AML-193 (cell line): Measurements from ENCODE around the gene PACSIN1.

Experiments used
- DNase-seq, 2 experiments: peaks; one replicate each; lab custom pipeline; 2025; lab: John Stamatoyannopoulos, UW

The PACSIN1 gene

GRCh38 chr6:34562350-34562749 lies 96.5 kb downstream of the PACSIN1 start:
- no peak for DNase-seq

- DNase-seq, result no peak
These were observed 97.1 kb downstream of the PACSIN1 start for GRCh38 chr6:34562861-34563512.

GRCh38 chr6:34563513-34563870 lies 97.6 kb downstream of the PACSIN1 start:
- DNase-seq, result no peak

GRCh38 chr6:34564181-34564580 lies 98.3 kb downstream of the PACSIN1 start:
- DNase-seq, result no peak

GRCh38 chr6:34565722-34566137 lies 99.9 kb downstream of the PACSIN1 start:
- no peak for DNase-seq

GRCh38 chr6:34566830-34567546 lies 101.1 kb downstream of the PACSIN1 start:
- DNase-seq, result no peak

- no peak for DNase-seq
These were observed 102.7 kb downstream of the PACSIN1 start for GRCh38 chr6:34568341-34569201.

GRCh38 chr6:34569361-34569973 lies 103.6 kb downstream of the PACSIN1 start:
- DNase-seq, result no peak

- DNase-seq, result no peak
These were observed 104.4 kb downstream of the PACSIN1 start for GRCh38 chr6:34570066-34570833.

GRCh38 chr6:34571388-34571787 lies 105.5 kb downstream of the PACSIN1 start:
- DNase-seq, result no peak

GRCh38 chr6:34572021-34572420 lies 106.1 kb downstream of the PACSIN1 start:
- DNase-seq, result no peak

GRCh38 chr6:34572585-34572984 lies 106.7 kb downstream of the PACSIN1 start:
- no peak for DNase-seq

- DNase-seq, result no peak
These were observed 107.8 kb downstream of the PACSIN1 start for GRCh38 chr6:34573567-34574183.

GRCh38 chr6:34574647-34575293 lies 108.9 kb downstream of the PACSIN1 start:
- DNase-seq, result no peak

GRCh38 chr6:34575326-34575725 lies 109.5 kb downstream of the PACSIN1 start:
- DNase-seq, result no peak

- DNase-seq, result no peak
These were observed 110.5 kb downstream of the PACSIN1 start for GRCh38 chr6:34576286-34576955.

- no peak for DNase-seq
These were observed 112.8 kb downstream of the PACSIN1 start for GRCh38 chr6:34578445-34579262.

GRCh38 chr6:34580707-34581560 lies 115.1 kb downstream of the PACSIN1 start:
- DNase-seq, result no peak
